Esophagus squamous epithelium (tissue), 4 donors: ENCODE results near the gene GSC.

Experiments used
- CTCF ChIP-seq, 6 experiments: fragments of 450-650 bp in 4 of 6; fragments of 200-600 bp in 2 of 6; sonication (generic) in 2 of 6; IDR thresholded peaks; one replicate each; pipeline ENCODE4 v1.5.1; 2016 to 2019; ENCODE audit warnings: antibody characterized with exemption in 6 of 6, mild to moderate bottlenecking in 4 of 6, moderate library complexity in 4 of 6
- POLR2A ChIP-seq, 4 donors: fragments of 450-650 bp; IDR thresholded peaks; one replicate each; pipeline ENCODE4 v1.6.1; 2017; ENCODE audit warnings: antibody characterized with exemption in 4 of 4, mild to moderate bottlenecking in 4 of 4, moderate library complexity in 3 of 4

GRCh38 chr14:94775091-94775870, 5.4 kb upstream of the GSC start:
- TF ChIP-seq CTCF (IDR thresholded peaks at IDR 0.05): no peak
- no peak for TF ChIP-seq POLR2A (IDR thresholded peaks at IDR 0.05)
